ENCODE results near the gene IGSF21.

The IGSF21 gene

DNA sequence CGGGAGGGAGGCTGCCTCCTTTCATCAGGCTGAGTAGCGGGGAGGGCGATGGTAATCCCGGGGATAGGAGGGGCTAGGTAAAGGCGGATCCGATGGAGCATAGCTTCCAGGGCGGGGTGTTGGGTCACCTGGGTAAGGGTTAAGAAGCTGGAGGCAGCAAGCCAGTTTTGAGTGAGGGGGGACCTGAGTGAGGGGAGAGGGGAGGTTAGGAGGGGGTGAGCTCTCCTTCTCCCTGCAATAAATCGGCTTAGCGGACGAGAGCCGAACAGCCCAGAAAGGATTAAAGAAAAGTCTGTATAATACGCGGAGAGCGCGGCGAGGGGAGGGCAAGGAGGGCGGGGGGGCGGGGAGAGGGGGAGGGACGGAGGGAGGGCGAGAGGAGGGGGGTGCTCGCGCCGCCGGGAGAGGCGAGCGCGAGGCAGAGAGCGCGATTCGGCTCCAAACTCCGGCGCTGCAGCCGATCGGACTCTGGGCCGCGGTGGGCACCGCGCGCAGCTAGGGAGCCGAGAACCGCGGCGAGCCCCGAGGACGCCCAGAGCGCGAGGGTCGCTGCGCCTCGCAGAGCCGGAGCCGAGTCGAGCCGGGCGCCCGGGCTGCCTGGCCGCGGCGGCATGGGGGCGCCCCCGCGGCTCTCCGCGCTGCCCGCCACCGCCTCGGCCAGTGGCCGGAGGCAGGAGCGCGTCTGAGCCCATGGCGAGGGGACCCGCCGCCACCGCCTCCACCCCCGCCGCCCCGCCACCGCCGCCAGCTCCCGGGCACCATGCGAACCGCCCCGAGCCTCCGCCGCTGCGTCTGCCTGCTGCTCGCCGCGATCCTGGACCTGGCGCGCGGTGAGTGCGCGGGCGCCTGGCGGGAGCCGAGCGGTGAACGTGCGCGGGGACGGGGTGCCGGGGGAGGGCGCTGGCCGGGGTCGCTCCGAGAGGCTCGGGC, at the start of gene IGSF21:
Gene IGSF21, plus strand, starts transcription at position 430 of the 930 bp plus-strand sequence. Its CDS starts 331 bp downstream, at position 761.
- peak; percentile 23 for DNase-seq

DNA sequence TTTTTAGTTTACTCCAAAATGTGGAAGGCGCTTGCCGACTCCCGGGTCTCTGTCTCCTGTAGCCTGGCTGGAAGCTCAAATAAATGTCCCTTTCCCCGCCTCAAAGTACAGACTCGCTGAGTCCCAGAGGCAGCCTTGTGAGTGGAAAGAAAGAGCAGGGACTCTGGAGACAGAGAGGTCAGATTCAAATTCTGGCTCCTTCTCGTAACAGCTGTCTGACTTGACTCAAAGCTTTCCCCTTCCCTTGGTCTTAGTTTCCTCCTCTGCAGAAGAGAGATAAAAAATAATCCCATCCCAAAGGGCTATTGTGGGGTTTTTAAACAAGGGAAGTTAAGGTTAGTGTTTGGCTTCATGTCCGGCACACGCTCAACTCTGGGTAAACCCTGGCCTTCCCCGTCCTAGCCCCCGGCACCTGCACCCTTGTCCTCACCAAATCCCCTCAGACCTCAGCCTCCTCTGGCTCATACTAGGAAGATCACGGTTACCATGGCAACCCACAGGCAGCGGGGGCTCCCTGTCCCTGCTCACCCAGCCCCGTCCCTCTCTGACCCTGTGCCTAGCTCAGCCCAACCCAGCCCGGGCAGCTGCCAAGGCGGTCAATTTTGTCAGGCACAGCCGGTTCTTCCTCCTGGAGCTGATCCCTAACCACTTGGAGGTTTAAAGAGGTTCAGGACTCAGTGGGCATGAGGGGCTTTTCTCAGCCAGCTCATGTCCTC, 49.2 kb upstream of the IGSF21 start:
- no peak for DNase-seq

DNA sequence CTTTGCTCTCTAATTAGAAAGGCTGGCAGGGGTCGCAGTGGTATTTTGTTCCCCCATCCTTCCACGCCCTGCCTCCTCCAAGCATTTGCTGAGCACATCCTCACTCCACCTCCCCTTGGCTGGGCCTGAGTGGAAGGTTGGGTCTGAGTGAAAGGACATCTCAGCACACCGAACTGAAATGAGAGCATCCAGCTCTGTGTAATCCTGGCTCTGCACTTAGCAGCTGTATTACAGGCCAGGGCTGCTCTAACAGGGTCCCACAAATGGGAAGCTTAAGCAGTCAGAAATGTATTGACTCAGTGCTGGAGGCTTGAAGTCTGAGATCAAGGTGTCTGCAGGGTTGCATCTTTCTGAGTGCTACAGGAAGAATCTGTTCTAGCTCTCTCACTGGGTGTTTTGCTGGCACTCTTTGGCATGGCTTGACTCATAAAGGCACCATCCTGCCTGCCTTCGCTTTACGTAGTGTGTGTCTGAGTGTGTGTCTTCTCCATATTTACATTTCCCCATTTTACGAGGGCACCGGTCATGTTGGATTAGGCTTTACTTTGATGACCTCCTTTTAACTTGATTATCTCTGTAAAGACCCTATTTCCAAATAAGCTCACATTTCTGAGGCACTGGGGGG, 48.5 kb upstream of the IGSF21 start:
- DNase-seq, result no peak

DNA sequence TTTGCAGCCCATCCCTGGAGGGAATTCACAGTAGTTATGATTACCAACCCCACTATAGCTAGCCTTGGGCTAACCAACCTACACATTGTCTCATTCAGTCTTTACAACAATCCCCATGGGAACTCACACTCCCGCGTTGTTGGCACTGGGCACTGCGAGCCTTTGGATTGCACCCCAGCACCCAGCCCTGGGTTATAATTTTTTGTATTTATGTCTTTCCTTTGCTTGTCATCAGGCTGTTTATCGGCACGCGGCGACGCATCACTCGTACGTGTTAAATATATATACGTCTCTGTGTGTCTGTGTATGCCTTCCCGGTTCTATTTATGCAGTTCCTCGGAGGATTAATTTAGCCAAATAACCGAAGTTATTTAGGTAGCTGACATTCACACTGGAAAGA, 47.2 kb upstream of the IGSF21 start:
- DNase-seq, result no peak

DNA sequence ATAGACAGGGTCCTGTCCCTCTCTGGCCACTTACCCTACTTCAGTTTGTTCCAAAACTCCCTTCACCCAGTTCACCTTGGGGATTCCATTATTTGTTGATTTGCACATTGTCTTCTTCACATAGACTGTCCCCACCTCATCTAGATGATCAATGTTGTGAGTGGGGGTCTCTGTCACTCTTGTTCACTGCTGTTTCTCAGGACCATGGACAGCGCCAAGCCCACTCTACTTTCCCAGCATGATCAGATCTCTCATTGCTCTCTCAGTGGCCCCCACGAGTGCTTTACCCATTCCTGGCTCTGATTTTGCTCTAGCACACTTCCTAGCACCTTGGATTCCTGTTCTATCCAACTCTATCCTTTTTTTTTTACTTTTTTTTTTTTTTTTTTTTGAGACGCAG, 45.4 kb upstream of the IGSF21 start:
- DNase-seq, result no peak

DNA sequence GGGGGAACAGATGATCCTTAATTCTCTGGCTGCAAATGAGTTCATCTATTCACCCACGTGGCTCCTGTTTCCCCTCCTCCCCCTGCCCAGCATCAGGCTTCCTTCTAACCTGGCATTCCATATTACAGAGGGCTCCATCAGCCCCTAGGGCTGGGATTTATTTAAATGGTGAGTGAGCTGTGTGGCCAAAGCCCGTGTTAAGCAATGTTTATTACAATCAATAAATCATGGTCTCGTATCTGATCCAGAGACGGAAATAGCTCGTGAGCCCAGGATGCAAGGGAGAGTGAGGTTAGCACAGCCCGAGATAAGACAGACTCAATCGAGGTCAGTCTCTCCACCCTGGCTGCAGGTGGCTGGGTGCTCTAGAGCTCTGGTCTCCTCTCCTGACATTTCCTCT, 43.1 kb upstream of the IGSF21 start:
- DNase-seq, result no peak

DNA sequence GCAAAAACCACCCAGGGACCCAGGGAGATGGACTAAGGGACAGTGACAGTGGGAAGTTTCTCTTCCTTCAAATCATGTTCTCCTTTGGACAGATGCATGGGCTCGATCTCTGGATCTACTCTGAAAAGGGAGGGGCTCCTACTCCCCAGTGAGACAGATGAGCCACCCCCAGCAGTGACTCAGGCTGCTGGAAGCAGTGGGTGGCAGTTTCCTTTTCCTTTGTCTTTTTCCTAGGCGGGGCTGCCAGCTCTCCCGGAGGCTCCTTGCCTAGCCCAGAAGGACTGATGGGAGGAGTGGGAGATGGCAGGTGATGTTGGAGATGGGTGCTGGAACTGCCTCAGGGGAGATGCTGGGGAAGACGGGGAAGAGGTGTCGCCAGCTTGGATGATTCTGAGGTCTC, 41.0 kb upstream of the IGSF21 start:
- no peak for DNase-seq

DNA sequence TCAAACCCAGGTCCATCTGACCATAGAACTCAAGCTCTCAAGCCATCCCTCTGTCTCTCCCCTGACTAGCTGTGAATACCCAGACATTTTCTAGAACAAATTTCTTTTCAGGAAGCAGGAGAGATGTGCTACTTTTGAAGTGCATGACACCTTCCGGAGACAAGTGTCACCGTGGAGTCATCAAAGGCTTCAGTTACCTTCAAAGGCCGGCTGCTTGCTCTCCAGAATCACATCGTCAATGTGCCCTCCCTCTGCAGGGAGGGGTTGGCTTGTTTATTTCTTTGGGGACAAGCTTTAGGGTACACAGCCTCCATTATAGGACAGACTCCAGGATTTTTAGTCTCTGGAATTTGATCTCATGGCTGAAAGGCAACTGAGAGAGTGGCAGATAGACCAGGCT, 37.7 kb upstream of the IGSF21 start:
- no peak for DNase-seq

DNA sequence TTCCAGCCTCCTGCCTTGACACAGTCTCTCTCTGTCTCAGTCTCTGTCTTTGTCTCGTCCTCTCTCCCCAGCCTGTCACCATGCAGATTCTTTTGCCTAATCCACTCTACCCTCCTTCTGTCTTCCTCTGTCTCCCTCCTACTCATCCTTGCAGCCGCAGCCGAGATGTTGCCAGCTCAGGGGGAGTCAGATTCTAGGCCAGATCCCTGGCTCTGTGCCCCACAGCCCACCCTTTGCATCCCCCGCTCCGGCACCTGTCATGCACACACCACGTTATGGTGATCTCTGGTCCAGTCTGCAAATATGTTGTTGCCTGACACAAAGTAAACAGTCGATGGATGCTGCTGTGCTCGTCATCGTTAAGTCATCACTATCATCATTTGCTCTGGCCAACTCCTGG, 35.5 kb upstream of the IGSF21 start:
- no peak for DNase-seq

DNA sequence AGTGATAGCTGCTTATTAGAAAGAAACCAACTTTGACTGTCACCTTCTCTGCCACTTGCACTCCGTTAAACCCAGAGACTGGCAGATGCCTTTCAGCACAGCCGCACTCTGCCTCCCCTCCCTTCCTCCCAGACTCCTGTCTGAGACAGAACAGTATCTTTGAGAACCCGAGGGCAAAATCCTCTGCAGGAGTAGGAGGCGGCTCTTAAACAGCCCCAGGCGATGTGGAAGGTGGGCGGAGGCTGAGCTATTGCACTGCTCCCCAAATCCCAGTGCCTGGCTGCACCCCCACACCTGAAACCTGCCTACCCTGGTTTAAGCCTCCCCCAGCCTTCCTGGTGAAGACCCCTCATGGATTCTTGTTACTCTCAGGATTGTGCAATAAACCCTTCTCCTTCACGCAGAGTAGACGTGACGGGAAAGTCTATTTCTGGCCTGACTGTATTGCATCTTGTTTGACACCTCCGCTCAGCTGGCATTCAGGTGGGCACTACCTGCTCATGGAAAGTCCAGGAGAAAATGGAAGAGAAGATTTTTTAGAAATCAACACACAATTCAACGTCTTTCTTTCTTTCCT, 34.4 kb upstream of the IGSF21 start:
- no peak for DNase-seq

DNA sequence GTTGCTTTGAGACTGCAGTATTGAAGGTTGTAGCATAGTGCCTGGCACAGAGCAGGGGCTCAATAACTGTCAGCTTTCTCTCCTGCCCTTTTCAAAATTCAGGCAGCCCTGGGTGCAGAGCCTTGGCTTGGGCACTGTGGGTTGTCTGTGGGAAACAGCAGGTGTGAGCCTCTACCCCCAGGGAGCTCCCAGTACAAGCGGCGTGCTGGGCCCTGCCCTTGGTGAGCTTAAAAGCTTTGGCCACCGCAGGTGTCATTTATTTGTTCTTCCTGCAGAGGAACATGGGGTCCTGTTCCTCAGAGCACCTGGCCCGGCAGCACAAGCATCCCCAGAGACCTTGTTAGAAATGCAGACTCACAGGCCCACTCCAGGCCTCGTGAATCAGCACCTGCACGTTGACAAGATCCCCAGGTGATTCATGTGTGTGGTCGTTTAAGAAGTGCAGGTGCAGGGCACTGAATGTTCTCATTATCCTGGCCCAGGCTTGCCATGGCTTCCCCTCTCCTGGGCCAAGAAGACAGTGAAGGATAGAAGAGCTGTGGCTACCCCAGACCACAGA, 29.9 kb upstream of the IGSF21 start:
- DNase-seq, result no peak

DNA sequence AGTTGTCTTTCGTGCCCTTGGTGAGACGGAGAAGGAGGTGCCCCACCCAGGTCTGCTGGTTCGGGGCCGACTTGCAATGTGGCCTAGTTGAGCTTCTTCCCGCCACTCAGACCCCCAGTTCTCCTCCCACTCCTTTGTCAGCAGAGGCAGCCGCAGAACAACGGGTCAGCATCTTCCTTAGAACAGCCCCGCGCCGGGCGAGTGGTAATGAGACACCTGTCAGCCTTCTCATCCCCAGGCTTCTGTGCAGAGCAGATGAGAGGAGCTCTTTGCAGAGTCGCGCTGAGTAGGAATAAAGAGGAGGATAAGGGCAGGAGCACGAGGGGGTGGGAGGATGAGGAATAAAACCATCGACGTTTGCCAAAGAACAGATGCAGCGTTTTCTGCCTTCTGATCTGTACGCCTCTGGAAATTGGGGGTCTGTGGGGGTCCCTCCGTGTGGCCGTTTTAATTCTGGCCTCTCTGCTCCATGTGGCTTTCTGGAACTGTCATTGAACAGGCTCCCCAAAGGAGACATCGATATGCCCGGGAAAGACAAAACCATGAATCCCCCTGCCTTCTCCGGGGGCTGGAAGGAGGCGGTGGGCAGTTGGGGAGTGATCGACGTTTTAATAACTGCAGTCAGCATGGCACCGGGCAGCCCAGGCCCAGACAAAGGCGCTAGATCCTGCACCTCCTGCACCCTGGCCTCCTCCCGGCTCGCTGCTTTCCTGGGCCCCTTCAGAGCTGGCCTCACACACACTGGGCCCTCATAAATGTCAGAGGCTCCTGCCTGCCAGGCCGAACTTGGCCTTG, 27.5 kb upstream of the IGSF21 start:
- DNase-seq, result no peak

DNA sequence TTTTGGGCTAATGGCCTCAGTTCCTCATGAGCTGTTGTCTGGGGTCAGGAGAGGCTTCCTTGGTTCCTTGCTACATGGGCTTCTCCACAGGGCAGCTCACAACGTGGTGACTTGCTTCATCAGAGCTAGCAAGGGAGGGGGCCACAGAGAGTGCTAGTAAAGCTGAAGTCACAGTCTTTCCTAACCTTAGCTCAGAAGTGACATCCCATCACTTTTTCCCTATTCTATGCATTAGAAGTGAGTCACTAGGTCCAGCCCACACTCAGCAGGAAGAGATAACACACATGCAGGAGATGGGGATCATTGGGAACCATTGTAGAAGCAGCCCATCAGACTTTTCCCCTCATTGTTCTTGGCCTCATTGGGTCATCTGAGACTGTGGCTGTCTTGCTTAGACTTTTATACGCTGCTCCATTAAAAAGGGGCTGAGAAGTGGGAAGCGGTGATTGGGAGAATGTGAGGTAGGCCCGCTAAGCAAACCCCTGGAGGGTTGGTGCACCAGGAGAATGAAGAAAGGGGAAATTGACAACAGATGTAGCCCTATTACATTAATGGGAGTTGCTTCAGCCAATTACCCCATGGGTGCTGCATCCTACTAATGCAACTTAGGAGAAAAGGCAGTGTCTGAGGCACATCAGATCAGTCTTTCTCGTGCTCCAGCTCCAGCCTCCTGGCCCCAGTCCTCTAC, 22.1 kb upstream of the IGSF21 start:
- DNase-seq, result no peak

DNA sequence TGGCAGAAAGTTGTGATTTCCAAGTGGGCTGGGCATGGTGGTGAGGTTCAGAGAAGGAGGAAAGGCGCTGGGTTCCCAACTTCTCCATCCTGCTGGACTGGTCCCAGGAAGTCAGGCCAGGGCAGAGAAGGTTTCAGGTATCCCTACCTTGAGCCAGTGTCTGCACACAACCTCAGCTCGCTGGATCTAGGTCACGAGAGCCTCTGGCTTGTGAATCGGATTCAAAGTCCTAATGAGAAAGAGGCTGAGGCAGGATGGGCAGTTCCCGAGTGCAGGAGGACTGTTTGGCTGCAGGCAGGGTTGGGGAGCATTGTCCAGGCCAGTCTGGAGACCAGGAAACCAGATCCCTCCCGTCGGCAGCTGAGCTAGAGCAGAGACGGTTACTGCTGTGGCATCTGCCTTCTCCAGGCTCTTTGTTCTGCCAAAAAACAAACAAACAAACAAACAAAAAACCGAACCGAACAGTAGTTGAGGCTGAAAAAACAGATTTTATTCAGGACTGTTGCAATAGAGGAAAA, 19.5 kb upstream of the IGSF21 start:
- no peak for DNase-seq

DNA sequence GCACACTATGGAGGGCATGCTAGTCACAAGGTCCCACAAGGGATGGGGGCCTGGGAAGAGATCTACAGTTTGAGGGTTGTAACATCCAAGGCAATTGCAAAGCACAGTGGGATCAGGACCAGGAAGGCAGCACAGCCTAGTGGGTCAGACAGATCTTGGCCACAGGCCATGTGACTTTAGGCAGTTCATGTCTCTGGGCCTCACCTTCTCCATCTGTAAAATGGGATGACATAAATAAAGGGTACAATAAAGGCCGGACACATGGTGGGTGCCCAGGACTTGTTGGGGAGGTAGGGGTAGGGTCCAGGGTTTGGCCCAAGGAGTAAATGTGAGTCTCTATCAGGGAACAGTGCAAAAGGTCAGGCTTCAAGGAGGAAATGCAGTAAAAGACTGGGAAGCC, 18.1 kb upstream of the IGSF21 start:
- no peak for DNase-seq

DNA sequence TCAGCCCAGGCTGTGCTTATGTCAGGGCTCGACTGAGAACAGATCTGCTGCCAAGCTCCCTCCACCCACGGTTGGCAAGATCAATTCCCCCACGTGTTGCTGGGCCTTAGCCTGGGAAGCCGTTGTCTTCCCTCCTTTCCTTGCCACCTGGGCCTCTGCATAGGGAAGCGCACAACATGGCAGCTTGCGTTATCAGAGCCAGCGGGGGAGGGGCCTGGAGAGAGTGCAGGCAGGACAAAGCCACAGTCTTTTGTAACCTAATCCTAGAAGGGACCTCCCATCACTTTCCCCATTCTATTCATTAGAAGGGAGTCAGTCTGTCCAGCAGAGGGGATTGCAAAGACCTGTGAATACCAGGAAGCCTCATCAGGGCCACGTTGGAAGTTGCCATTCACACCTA, 17.0 kb upstream of the IGSF21 start:
- no peak for DNase-seq

DNA sequence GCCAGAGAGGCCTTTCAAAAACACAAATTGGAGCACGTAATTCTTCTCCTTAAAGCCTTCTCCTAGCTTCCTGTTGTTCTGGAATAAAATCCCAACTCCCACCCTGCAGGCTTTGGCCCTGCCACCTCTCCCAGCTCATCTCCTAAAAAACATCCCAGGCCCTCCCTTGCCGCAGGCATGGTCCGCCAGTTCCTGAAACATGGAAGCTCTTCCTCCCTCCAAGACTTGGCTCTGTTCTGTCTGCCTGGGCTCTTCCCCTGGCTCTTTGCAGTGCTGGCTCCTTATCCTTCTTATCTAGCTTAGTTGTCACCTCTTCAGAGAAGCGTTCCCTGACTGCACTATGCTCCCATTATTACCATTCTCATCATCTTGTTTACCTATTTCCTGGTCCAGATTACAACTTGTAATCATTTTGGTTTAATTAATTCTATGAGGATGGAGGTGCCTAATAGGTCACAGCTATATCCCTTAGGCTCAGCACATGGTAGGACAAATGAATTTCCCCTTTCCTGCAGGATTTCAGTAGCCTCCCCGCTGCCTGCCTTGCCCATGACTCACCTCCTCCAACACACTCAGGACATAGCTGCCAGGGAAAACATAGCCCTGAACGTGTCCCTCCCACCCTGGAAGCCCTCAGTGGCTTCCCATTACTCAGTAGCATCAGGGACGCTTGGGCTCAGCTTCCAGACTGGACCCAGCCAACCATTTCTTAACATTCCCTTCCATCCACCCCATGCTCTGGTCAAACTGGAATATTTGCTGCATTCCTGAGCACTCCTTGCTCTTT, 15.7 kb upstream of the IGSF21 start:
- no peak for DNase-seq

DNA sequence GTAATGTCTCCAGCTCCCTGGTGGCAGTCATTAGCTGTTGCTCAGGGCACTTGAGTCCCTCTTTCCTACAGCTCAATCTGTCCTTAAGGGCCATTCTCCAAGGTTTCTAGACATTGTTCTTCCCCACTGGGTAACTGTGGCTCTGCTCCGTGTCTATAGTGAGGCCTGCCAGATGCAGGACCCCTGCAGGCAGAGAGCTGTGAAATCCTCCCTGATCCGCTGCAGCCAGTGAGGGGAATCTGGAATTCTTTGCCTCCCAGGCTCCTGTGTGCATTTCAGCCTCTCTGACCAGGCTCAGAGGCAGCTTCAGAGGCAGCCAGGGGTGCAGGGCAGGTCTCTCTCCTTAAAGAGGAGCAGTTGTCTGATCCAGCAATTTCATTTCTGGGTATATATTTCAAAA, 14.4 kb upstream of the IGSF21 start:
- DNase-seq, result no peak

DNA sequence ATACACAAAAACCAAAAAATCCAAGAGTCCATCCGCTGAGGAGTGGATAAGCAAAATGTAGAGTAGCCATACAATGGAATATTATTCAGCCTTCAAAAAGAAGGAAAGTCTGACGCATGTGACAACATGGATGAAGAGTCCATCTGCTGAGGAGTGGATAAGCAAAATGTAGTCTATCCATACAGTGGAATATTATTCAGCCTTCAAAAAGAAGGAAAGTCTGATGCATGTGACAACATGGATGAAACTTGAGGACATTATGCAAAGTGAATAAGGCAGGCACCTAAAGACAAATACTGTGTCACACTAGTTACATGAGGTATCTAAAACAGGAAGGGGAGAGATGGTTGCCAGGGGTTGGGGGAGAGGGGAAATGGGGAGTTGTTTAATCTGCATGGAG, 14.0 kb upstream of the IGSF21 start:
- DNase-seq, result no peak

DNA sequence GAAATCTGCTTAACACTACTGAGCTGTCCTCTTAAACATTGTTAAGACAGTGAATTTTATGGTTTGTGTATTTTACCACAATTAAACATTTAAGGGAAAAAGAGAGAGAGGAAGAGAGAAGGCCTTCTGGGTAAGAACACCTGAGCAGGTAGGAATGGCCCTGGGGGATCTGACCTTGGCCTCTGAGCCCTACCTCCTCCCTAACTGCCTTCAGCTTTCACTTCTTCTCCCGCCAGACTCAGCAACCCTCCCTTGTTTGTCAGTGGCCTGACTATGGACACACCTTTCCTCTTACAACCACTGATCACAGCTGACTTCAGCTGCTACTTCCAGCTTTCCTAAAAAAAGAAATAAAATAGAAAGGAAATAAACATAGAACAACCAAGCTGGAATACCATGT, 13.5 kb upstream of the IGSF21 start:
- DNase-seq, result no peak

DNA sequence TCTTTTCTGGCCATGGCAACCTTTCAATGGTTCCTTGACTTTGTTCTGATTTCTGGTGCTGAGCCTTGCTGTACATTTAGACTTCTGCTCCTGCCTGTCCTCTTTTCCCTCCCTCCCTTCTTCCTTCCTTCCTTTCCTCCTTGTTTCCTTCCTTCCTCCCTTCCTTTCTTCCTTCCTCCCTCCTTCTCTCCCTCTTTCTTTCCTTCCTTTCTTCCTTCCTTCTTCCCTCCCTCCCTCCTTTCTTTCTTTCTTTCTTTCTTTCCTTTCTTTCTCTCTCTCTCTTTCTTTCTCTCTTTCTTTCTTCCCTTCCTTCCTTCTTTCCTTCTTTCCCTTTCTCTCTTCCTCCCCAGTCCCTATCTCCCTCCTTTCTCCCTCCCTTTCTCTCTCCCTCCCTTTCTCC, 10.4 kb upstream of the IGSF21 start:
- no peak for DNase-seq

All from NCI-H1694 (cell line).